ENCODE results near the gene CHRNB4. TPM values are rescaled to one million over a fixed set of nuclear protein-coding genes. Genes with fewer than 3 reads are reported as not detected.
A peak's percentile ranks its signal among the peaks of the same experiment; 100 is the strongest.
"Not testable (repeated sequence)": the region's sequence is repeated elsewhere in the genome, so short reads cannot be mapped to it uniquely, and the experiment has no call there.

CHRNB4 gene, protein sequence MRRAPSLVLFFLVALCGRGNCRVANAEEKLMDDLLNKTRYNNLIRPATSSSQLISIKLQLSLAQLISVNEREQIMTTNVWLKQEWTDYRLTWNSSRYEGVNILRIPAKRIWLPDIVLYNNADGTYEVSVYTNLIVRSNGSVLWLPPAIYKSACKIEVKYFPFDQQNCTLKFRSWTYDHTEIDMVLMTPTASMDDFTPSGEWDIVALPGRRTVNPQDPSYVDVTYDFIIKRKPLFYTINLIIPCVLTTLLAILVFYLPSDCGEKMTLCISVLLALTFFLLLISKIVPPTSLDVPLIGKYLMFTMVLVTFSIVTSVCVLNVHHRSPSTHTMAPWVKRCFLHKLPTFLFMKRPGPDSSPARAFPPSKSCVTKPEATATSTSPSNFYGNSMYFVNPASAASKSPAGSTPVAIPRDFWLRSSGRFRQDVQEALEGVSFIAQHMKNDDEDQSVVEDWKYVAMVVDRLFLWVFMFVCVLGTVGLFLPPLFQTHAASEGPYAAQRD
- not detected for total RNA-seq
- long read RNA-seq, result 0 reads

DNA sequence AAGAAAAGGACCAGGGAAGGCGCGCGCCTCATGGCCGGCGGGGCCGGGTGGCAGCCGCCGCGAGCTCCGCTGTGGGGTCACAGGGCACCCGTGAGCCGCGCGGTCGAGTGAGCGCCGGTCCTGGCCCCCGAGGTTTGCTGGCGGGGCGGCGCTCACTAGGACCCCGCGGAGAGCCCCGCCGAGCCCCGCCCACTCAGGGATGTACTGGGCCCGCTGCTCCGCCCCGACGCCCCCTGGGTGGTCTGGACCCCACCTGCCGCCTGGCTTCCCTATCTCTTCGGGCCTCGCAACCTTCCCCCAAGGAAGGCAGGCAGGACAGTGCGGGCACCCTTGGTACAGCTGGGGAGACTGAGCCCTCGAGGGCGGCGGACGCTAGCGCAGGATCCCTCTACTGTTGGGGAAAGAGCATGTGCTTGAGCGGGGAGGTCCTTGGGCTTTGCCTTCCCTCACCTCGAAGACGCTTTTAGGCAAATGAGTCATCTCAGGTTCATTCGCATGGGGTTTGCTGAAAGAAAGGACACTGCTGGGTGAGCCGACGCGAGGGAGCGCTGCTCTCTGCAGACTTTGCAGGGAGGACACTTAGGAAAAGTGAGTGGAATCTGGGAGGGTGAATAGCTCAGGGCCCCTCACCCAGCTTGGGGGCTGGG is at the start of gene CHRNB4:
TSS of gene CHRNB4 (minus strand) at position 109 of the 647 bp plus-strand sequence. CDS start at position 32, 77 bp downstream.
- peaks cover 20% of the 10 kb centered on the region for H3K4me1 ChIP-seq
- no peak for DNase-seq
- peaks cover 41% of the 10 kb centered on the region for H3K27me3 ChIP-seq (ENCODE audit: low read depth)
- intact Hi-C loops (cut with micrococcal nuclease), result loop anchor here (10.0 kb wide), 1 partner anchor 64 kb away; no protein-coding TSS in a partner anchor
- H3K27ac ChIP-seq (replicated peaks), result no peak within 1 kb of the TSS
- TF ChIP-seq, protein P1, sequence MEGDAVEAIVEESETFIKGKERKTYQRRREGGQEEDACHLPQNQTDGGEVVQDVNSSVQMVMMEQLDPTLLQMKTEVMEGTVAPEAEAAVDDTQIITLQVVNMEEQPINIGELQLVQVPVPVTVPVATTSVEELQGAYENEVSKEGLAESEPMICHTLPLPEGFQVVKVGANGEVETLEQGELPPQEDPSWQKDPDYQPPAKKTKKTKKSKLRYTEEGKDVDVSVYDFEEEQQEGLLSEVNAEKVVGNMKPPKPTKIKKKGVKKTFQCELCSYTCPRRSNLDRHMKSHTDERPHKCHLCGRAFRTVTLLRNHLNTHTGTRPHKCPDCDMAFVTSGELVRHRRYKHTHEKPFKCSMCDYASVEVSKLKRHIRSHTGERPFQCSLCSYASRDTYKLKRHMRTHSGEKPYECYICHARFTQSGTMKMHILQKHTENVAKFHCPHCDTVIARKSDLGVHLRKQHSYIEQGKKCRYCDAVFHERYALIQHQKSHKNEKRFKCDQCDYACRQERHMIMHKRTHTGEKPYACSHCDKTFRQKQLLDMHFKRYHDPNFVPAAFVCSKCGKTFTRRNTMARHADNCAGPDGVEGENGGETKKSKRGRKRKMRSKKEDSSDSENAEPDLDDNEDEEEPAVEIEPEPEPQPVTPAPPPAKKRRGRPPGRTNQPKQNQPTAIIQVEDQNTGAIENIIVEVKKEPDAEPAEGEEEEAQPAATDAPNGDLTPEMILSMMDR (IDR thresholded peaks at IDR 0.05; ENCODE audit: borderline replicate concordance), result no peak
- H3K9me3 ChIP-seq (replicated peaks), result no peaks in the 10 kb centered on the region
- H3K36me3 ChIP-seq, result no peaks in the 10 kb centered on the region
- peak within 1 kb of the TSS; percentile 61 for H3K4me3 ChIP-seq

DNA sequence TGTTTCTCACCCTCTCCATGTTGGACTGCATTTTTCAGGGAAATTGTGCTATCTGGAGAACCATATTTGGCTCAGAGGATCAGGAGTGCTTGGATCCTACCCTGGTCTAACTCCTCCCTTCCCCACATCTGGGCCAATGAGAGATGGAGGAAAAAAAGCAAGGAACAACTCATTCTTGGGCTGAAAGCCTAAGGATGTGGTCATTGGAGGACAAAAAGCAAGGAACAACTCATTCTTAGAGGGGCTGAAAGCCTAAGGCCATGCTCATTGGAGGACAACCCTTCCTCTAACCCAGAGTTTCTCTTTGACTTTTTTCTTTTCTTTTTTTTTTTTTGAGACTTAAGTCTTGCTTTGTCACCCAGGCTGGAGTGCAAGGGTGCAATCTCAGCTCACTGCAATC is 48.6 kb upstream of the CHRNB4 start:
- TF ChIP-seq, protein P1 (IDR thresholded peaks at IDR 0.05; ENCODE audit: borderline replicate concordance), result no peak
- intact Hi-C loops (cut with micrococcal nuclease), result no loop called here
- H3K9me3 ChIP-seq (replicated peaks), result no peaks in the 10 kb centered on the region
- H3K4me1 ChIP-seq, result peaks cover 18% of the 10 kb centered on the region
- no peaks in the 10 kb centered on the region for H3K27me3 ChIP-seq (ENCODE audit: low read depth)
- H3K36me3 ChIP-seq, result no peaks in the 10 kb centered on the region
- no peak overlapping the region for H3K27ac ChIP-seq (replicated peaks)
- no peak for DNase-seq
- no peak overlapping the region for H3K4me3 ChIP-seq

DNA sequence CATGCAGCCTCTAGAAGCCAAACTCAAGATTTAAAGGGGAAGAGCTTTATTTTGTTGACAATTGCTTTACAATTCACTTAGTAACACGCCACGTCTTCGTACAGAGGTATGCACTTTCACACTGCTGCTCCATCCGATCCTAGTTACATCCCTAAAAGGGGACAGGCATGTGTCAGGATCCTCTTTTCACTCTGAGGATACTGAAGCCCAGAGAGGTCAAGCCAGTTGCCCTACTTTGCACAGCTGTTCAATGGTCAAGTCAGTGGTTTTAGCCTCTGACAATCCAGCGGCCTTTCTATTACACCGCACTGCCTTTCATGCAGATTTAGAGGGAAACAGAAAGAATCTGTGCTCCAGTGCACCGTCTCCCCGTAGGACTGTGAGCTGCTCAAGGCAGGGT is 44.9 kb upstream of the CHRNB4 start:
- DNase-seq, result no peak
- TF ChIP-seq, protein P1 (IDR thresholded peaks at IDR 0.05; ENCODE audit: borderline replicate concordance), result no peak
- Histone ChIP-seq H3K4me3 (no peak overlapping the region), H3K4me1 (peaks cover 18% of the 10 kb centered on the region), H3K27ac (replicated peaks) (no peak overlapping the region), H3K27me3 (ENCODE audit: low read depth) (no peaks in the 10 kb centered on the region), H3K36me3 (no peaks in the 10 kb centered on the region), H3K9me3 (replicated peaks) (no peaks in the 10 kb centered on the region)
- intact Hi-C loops (cut with micrococcal nuclease), result no loop called here

DNA sequence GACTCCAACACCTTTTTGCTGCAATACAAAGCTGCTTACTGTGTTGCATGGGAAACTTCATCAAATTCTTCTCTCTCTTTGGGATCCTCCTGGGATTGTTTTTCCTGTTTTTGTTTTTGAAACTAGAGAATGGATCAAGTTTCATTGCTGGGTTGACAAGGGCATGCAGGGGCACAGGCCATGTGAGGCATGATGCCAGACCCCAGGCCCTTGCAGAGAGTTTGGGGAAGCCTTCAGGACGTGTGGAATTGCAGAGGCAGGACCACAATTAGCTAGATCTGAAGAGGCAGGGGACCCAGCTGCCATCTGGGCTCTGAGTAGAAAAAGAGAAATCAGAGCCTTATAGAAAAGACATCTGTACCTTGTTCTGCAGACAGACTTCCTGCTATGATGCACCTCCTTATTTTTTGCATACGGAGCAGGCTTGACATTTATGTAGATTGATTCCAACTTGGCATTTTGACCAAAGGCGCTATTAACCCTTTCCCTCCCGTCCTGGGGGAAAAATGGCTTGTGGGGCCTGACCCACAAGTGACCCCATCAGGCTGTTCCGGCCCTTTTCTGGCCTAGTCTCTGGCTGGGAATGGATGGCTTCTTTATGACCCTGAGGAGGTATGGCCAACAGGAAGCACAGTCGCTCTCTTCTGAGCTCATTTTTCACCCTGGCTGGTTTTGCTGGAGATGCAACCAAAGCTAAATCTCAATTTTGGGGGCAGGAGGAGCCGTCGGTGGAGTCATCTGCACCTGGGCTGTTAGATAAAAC is 44.3 kb upstream of the CHRNB4 start:
- intact Hi-C loops (cut with micrococcal nuclease), result no loop called here
- Histone ChIP-seq H3K4me1 (peaks cover 18% of the 10 kb centered on the region), H3K4me3 (no peak overlapping the region), H3K27me3 (ENCODE audit: low read depth) (no peaks in the 10 kb centered on the region), H3K36me3 (no peaks in the 10 kb centered on the region), H3K9me3 (replicated peaks) (no peaks in the 10 kb centered on the region), H3K27ac (replicated peaks) (no peak overlapping the region)
- DNase-seq, result no peak
- TF ChIP-seq, protein P1 (IDR thresholded peaks at IDR 0.05; ENCODE audit: borderline replicate concordance), result no peak

DNA sequence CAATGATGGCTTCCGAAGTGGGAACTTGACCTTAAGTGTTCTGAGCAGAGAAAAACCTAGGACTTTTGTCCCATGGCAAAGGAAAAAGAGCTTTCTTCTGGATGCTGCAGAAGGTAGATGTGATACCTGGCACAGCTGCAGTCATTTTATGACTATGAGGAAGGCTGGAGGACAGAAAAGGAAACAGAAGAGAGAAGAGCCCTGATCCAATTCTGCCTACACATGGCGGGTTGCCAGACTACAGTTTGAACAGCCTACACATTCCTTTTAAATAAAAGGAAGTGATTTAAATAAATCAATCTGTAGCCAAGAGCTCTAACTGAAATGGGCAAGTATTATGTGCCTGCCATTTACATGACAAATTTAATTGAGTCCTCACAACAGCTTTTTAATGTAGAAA is 43.6 kb upstream of the CHRNB4 start:
- Histone ChIP-seq H3K4me1 (peaks cover 18% of the 10 kb centered on the region), H3K27ac (replicated peaks) (no peak overlapping the region), H3K36me3 (no peaks in the 10 kb centered on the region), H3K9me3 (replicated peaks) (no peaks in the 10 kb centered on the region), H3K27me3 (ENCODE audit: low read depth) (no peaks in the 10 kb centered on the region), H3K4me3 (no peak overlapping the region)
- intact Hi-C loops (cut with micrococcal nuclease), result no loop called here
- TF ChIP-seq, protein P1 (IDR thresholded peaks at IDR 0.05; ENCODE audit: borderline replicate concordance), result no peak
- DNase-seq, result no peak

DNA sequence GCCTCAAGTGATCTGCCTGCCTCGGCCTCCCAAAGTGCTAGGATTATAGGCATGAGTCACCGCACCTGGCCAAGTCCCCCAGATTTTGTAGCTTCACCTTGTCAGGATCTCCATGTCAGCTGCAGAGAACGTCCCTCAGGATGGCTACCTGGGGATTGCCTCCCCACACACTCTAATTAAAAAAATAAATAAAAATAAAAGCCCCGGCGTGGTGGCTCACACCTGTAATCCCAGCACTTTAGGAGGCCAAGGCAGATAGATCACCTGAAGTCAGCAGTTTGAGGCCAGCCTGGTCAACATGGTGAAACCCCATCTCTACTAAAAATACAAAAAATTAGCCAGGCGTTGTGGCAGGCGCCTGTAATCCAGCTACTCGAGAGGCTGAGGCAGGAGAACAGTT is 42.6 kb upstream of the CHRNB4 start:
- H3K4me3 ChIP-seq; H3K36me3 ChIP-seq; intact Hi-C loops (cut with micrococcal nuclease); H3K27ac ChIP-seq (replicated peaks); DNase-seq; H3K27me3 ChIP-seq (ENCODE audit: low read depth); H3K9me3 ChIP-seq (replicated peaks): not testable (repeated sequence)
- peaks cover 18% of the 10 kb centered on the region for H3K4me1 ChIP-seq
